BE2C (cell line): ENCODE data around the gene COL26A1.

Experiments
- DNase-seq: peaks from one replicate; pipeline ENCODE4 v3.0.0-alpha.2; 2020
- H3K27me3 ChIP-seq: fragments of 250-450 bp; sonication (Bioruptor Pico); 2 replicates; pipeline ENCODE4 v1.5.1; 2020; ENCODE audit warnings: mild to moderate bottlenecking
- H3K36me3 ChIP-seq: fragments of 250-450 bp; sonication (Bioruptor Pico); 2 replicates; pipeline ENCODE4 v1.5.1; 2020; ENCODE audit warnings: mild to moderate bottlenecking
- H3K4me1 ChIP-seq: fragments of 250-450 bp; sonication (Bioruptor Pico); 2 replicates; pipeline ENCODE4 v1.5.1; 2020
- H3K4me3 ChIP-seq: 2 replicates; pipeline ENCODE4 v1.5.1; 2011; ENCODE audit warnings: low read depth, low read length
- H3K9me3 ChIP-seq: fragments of 250-450 bp; sonication (Bioruptor Pico); 2 replicates; pipeline ENCODE4 v1.5.1; 2020
- TF ChIP-seq, protein P1 (sequence below): IDR thresholded peaks from 2 replicates; pipeline ENCODE4 v1.5.1; 2012; ENCODE audit warnings: mild to moderate bottlenecking, low read depth, low read length

Gene COL26A1

DNA sequence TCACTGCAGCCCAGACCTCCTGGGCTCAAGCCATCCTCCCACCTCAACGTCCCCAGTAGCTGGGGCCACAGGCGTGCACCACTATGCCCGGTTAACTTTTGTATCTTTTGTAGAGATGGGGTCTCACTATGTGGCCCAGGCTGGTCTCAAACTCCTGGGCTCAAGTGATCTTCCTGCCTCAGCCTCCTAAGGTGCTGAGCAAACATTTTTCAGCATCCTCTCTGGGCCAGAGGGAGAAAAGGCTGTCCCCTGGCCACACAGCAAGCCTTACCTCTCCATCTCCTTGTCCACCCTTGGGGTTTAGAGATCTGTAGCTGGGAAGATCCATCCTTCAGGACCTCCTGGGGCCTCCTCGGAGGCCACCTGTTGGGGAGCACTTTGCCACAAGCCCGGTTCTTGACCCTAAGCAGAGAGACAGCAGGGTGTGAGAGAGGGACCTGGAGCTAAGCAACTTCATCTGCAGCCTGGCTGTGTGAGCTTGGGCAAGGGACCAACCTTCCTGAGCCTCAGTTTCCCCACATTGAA, 180.6 kb downstream of the COL26A1 start:
- Histone ChIP-seq H3K9me3 (no peaks in the 10 kb centered on the region), H3K4me3 (no peak overlapping the region), H3K27me3 (no peaks in the 10 kb centered on the region), H3K36me3 (no peaks in the 10 kb centered on the region), H3K4me1 (no peaks in the 10 kb centered on the region)
- DNase-seq = no peak
- TF ChIP-seq, protein P1, sequence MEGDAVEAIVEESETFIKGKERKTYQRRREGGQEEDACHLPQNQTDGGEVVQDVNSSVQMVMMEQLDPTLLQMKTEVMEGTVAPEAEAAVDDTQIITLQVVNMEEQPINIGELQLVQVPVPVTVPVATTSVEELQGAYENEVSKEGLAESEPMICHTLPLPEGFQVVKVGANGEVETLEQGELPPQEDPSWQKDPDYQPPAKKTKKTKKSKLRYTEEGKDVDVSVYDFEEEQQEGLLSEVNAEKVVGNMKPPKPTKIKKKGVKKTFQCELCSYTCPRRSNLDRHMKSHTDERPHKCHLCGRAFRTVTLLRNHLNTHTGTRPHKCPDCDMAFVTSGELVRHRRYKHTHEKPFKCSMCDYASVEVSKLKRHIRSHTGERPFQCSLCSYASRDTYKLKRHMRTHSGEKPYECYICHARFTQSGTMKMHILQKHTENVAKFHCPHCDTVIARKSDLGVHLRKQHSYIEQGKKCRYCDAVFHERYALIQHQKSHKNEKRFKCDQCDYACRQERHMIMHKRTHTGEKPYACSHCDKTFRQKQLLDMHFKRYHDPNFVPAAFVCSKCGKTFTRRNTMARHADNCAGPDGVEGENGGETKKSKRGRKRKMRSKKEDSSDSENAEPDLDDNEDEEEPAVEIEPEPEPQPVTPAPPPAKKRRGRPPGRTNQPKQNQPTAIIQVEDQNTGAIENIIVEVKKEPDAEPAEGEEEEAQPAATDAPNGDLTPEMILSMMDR = no peak

DNA sequence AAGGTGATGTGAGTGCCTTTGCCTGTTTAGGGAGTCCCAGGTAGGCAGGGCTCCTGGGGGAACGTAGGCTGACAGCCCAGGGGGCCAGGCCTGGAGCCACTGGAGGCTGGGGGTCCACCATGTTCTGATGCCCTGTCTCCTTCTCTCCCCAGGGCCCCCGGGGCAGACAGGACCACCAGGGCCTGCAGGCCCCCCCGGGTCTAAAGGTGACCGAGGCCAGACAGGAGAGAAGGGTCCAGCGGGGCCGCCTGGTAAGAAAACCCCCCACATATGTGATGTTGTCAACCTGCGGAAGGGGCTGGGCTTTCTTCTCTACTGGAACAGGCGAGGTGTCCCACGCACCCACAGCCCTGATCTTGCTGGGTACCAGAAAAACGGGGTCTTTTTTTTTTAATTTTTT, 181.2 kb downstream of the COL26A1 start:
- Histone ChIP-seq H3K36me3 (no peaks in the 10 kb centered on the region), H3K4me3 (no peak overlapping the region)

DNA sequence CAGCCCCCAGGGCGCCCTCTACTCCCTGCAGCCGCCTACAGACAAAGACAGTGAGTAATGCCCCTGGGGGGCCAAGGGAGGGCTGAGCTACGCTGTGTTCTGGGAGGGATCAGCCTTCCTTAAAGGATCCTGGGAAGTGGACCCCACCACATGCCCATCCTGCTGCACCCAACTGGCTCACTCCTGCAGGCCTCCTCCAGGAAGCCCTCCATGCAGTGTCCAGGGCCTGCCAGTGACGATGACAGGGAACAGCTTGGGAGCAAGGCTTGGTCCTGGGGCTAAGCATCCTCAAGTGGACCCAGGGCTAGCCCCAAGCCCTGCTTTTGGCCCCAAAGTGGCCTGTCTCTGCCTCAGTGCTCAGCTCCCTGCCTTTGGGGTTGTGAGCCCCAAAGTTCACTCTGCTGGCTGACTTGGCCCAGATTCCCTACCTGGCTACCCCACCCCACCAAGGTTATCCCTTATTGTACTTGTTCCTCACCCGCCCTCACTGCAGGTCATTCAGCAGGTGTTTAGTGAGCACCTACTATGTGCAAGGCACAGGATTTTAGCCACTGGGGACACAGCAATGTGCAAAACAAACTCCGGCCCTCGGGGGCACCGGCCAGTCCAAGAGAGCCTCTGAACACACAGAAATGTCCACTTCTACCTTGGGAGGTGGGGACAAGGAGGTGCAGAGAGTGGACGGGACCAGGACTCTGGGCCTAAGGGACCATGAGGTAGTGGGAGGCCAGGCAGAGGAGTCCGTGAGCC, 182.9 kb downstream of the COL26A1 start:
- DNase-seq = no peak
- TF ChIP-seq, protein P1 = no peak
- H3K36me3 ChIP-seq = no peaks in the 10 kb centered on the region
- H3K27me3 ChIP-seq = no peaks in the 10 kb centered on the region
- H3K9me3 ChIP-seq = no peaks in the 10 kb centered on the region
- no peak overlapping the region for H3K4me3 ChIP-seq
- no peaks in the 10 kb centered on the region for H3K4me1 ChIP-seq

More for the DNA sequence above, 181.2 kb downstream of the COL26A1 start:
- no peaks in the 10 kb centered on the region for H3K9me3 ChIP-seq
- H3K4me1 ChIP-seq = no peaks in the 10 kb centered on the region
- DNase-seq = no peak
- H3K27me3 ChIP-seq = no peaks in the 10 kb centered on the region
- TF ChIP-seq, protein P1 = no peak

DNA sequence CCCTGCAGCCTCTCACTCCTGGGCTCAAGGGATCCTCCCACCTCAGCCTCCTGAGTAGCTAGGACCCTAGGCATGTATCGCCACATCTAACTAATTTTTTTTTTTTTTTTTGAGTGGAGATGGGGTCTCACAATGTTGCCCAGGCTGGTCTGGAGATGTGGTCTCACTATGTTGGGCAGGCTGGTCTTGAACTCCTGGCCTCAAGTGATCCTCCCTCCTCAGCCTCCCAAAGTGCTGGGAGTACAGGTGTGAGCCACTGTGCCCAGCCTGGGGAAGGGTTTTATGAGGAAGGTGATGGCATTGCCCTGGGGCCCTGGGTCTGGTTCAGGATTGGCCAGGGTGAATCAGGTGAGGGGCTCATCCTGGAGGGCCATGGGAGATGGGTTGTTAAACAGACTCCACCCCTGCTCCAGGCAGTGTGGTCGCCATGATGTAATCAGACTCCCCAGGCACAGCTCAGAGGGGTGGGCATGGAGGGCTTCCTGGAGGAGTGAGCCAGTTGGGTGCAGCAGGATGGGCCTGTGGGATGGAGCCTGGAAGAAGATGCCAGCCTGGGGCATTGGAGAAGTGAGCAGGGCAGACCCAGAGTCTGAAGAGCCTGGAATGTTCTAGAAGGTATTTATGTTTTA, 183.7 kb downstream of the COL26A1 start:
- Histone ChIP-seq H3K9me3 (no peaks in the 10 kb centered on the region), H3K36me3 (no peaks in the 10 kb centered on the region), H3K4me1 (no peaks in the 10 kb centered on the region), H3K27me3 (no peaks in the 10 kb centered on the region), H3K4me3 (no peak overlapping the region)
- DNase-seq = no peak
- TF ChIP-seq, protein P1 = no peak

DNA sequence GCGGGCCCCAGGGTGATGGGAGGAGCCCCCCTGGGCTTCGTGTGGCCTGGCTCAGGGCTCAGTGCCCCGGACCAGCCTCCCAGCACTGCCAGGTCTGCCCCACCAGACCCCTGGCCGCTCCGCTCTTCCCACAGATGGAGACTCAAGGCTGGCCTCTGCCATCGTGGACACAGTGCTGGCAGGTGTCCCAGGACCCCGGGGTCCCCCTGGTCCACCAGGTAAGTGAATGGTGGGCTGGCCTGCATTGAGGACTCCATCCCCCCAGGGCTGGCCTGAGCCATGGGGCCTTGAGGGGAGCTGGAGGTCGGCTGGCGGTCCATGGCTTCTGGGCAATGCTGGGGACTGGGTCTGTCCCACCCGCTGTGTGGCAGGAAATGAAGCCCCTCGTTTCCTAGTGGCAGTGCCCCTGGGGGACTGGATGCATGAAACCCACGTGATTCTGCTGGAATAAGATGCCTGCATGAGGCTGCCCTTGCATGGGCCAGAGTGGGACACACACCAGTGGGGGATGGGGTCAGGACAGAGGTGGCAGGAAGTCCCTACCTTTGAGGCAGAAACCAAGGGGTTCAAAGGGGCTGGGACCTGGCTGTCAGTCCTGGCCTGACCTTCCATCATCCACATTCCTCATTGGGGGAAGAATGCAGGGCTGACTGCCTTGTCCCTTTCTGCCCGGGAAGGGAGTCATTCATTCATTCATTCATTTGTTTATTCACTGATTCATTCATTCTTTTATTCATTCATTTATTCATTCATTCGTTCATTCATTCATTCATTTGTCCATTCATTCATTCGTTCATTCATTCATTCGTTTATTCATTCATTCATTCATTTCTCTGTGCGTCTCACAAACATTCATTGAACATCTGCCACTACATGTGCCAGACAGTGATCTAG, 184.6 kb downstream of the COL26A1 start:
- no peak for DNase-seq
- H3K27me3 ChIP-seq = no peaks in the 10 kb centered on the region
- H3K4me3 ChIP-seq = no peak overlapping the region
- H3K9me3 ChIP-seq = no peaks in the 10 kb centered on the region
- TF ChIP-seq, protein P1 = no peak
- H3K36me3 ChIP-seq = no peaks in the 10 kb centered on the region
- H3K4me1 ChIP-seq = no peaks in the 10 kb centered on the region
